K562 (cell line): ENCODE data around the gene ANAPC16. TPM values are rescaled to one million over a fixed set of nuclear protein-coding genes. Genes with fewer than 3 reads are reported as not detected.

Experiments
- ATF7 ChIP-seq: fragments of 450-650 bp; IDR thresholded peaks from 2 replicates; pipeline ENCODE4 v1.7.1; 2014; ENCODE audit warnings: mild to moderate bottlenecking, moderate library complexity
- BRCA1 ChIP-seq, 2 experiments: fragments of 450-650 bp in 1 of 2; sonication (generic) in 1 of 2; formaldehyde crosslinking in 1 of 2; IDR thresholded peaks; 2 replicates each; pipeline versions ENCODE4 v1.5.0 to v1.6.1; 2017 to 2020; ENCODE audit warnings: mild to moderate bottlenecking in 1 of 2, missing genetic modification reagents in 1 of 2
- BRF1 ChIP-seq: IDR thresholded peaks from 3 replicates; pipeline ENCODE4 v1.6.1; 2011; ENCODE audit warnings: borderline replicate concordance, mild to moderate bottlenecking; ENCODE audit not compliant: insufficient read length; ENCODE audit errors: extremely low read depth
- CC2D1A ChIP-seq: fragments of 450-650 bp; IDR thresholded peaks from 2 replicates; pipeline ENCODE4 v1.6.1; 2017; ENCODE audit warnings: mild to moderate bottlenecking
- CHD2 ChIP-seq: IDR thresholded peaks from 2 replicates; pipeline ENCODE4 v1.6.1; 2011; ENCODE audit warnings: low read depth, low read length
- ERF ChIP-seq: fragments of 450-650 bp; formaldehyde crosslinking; IDR thresholded peaks from 2 replicates; pipeline ENCODE4 v1.4.0; 2020; ENCODE audit warnings: mild to moderate bottlenecking, mixed read lengths
- ESRRA ChIP-seq: fragments of 450-650 bp; IDR thresholded peaks from 2 replicates; pipeline ENCODE4 v1.6.1; 2014; ENCODE audit warnings: low read depth, mild to moderate bottlenecking, moderate library complexity, borderline replicate concordance
- HOXB6 ChIP-seq: fragments of 250-450 bp; sonication (Bioruptor Pico); IDR thresholded peaks from 2 replicates; pipeline ENCODE4 v1.5.1; 2022; ENCODE audit warnings: mild to moderate bottlenecking, borderline replicate concordance
- JUN ChIP-seq, 2 experiments: sonication (generic) in 1 of 2; formaldehyde crosslinking in 1 of 2; IDR thresholded peaks; 2 replicates each; pipeline versions ENCODE4 v1.6.1 to v1.8.0; 2012 to 2022; ENCODE audit warnings: borderline replicate concordance in 2 of 2, mild to moderate bottlenecking in 2 of 2, improper control_type of control experiment in 1 of 2, low read depth in 1 of 2, low read length in 1 of 2, missing genetic modification reagents in 1 of 2
- MED1 ChIP-seq: sonication (generic); formaldehyde crosslinking; IDR thresholded peaks from 2 replicates; pipeline ENCODE4 v1.8.1; 2023; ENCODE audit warnings: missing genetic modification reagents, borderline replicate concordance
- MEF2A ChIP-seq: IDR thresholded peaks from 2 replicates; pipeline ENCODE4 v1.6.1; 2011; ENCODE audit warnings: low read depth, mild to moderate bottlenecking, low read length, moderate library complexity; ENCODE audit not compliant: control insufficient read depth
- MTA1 ChIP-seq: fragments of 450-650 bp; IDR thresholded peaks from 2 replicates; pipeline ENCODE4 v1.6.1; 2017; ENCODE audit warnings: borderline replicate concordance
- MYBL2 ChIP-seq, 2 experiments: fragments of 450-650 bp in 1 of 2; sonication (generic) in 1 of 2; formaldehyde crosslinking in 1 of 2; IDR thresholded peaks; 2 replicates each; pipeline versions ENCODE4 v1.6.1 to v1.8.1; 2017 to 2022; ENCODE audit warnings: borderline replicate concordance in 1 of 2, inconsistent platforms in 1 of 2, low read depth in 1 of 2, mild to moderate bottlenecking in 1 of 2, missing genetic modification reagents in 1 of 2, moderate library complexity in 1 of 2
- NELFE ChIP-seq: IDR thresholded peaks from 2 replicates; pipeline ENCODE4 v1.6.1; 2011; ENCODE audit warnings: mild to moderate bottlenecking; ENCODE audit not compliant: insufficient read depth, insufficient read length
- OTX1 ChIP-seq: fragments of 450-650 bp; formaldehyde crosslinking; IDR thresholded peaks from 2 replicates; pipeline ENCODE4 v1.4.0; 2022; ENCODE audit warnings: mild to moderate bottlenecking
- PHTF2 ChIP-seq: fragments of 250-450 bp; sonication (Bioruptor Pico); IDR thresholded peaks from 2 replicates; pipeline ENCODE4 v1.5.0; 2021; ENCODE audit warnings: mild to moderate bottlenecking
- POLR3G ChIP-seq: IDR thresholded peaks from 2 replicates; pipeline ENCODE4 v1.6.1; 2011; ENCODE audit not compliant: insufficient read length, insufficient replicate concordance; ENCODE audit errors: extremely low read depth
- RBFOX2 ChIP-seq: fragments of 200-400 bp; formaldehyde crosslinking; IDR thresholded peaks from 2 replicates; pipeline ENCODE4 v1.6.1; 2017; ENCODE audit warnings: low read depth, mild to moderate bottlenecking, low read length, moderate library complexity
- RBM22 ChIP-seq: fragments of 200-400 bp; formaldehyde crosslinking; IDR thresholded peaks from 2 replicates; pipeline ENCODE4 v1.6.1; 2018; ENCODE audit warnings: low read length, low read depth; ENCODE audit not compliant: poor library complexity, severe bottlenecking
- RCOR1 ChIP-seq, 2 experiments: IDR thresholded peaks; 2 replicates each; pipeline ENCODE4 v1.6.1; 2012; ENCODE audit warnings: low read depth in 2 of 2, low read length in 2 of 2, borderline replicate concordance in 1 of 2, improper control_type of control experiment in 1 of 2
- SP1 ChIP-seq: sonication (generic); formaldehyde crosslinking; IDR thresholded peaks from 2 replicates; pipeline ENCODE4 v1.8.1; 2022; ENCODE audit warnings: mild to moderate bottlenecking, missing genetic modification reagents
- STAT5A ChIP-seq: IDR thresholded peaks from 2 replicates; pipeline ENCODE4 v1.6.1; 2012; ENCODE audit warnings: low read length, inconsistent platforms, borderline replicate concordance
- TBL1XR1 ChIP-seq, 2 experiments: IDR thresholded peaks; 2 replicates each; pipeline ENCODE4 v1.6.1; 2012; ENCODE audit warnings: improper control_type of control experiment in 2 of 2, low read length in 2 of 2, mild to moderate bottlenecking in 1 of 2
- ZNF79 ChIP-seq: fragments of 250-450 bp; sonication (Bioruptor Pico); IDR thresholded peaks from 2 replicates; pipeline ENCODE4 v1.4.0; 2020; ENCODE audit warnings: low read depth, mild to moderate bottlenecking, moderate library complexity
- ZZZ3 ChIP-seq: fragments of 450-650 bp; IDR thresholded peaks from 2 replicates; pipeline ENCODE4 v1.6.1; 2016; ENCODE audit warnings: antibody characterized with exemption, mild to moderate bottlenecking, moderate library complexity
- polyA plus RNA-seq, 8 experiments: library from polyadenylated mRNA; depleted of rRNA in 4 of 8; stranded (reverse) in 5 of 8; unstranded in 3 of 8; fragments of >200 nt; fragmentation: Nextera tagmentation in 2 of 8; fragmentation: Illumina TruSeq in 1 of 8; extraction: Ambion mirVana in 2 of 8; extraction: Trizol in 1 of 8; gene quantifications; 2 replicates each; pipeline versions ENCODE4 v1.2.1 to v1.2.3, GENCODE V29; 2011 to 2014; ENCODE audit warnings: inconsistent platforms in 1 of 8, missing spikeins in 1 of 8
- total RNA-seq, 7 experiments: library from RNA; depleted of rRNA in 6 of 7; stranded (reverse); fragments of >200 nt in 6 of 7; fragmentation: Illumina TruSeq in 2 of 7; extraction: Trizol in 2 of 7; gene quantifications; 2 replicates each; pipeline versions ENCODE4 v1.2.1 to v1.2.3, GENCODE V29; 2011 to 2021; ENCODE audit warnings: low replicate concordance in 1 of 7
- TF ChIP-seq, protein P1 (sequence below), 2 experiments: fragments of 250-450 bp in 1 of 2; fragments of 450-650 bp in 1 of 2; sonication (Bioruptor Pico) in 1 of 2; IDR thresholded peaks; 2 replicates each; pipeline versions ENCODE4 v1.6.1 to v1.8.0; 2016 to 2021; ENCODE audit warnings: mild to moderate bottlenecking in 2 of 2, moderate library complexity in 2 of 2, missing compliant biosample characterization in 1 of 2, missing genetic modification characterization in 1 of 2
- TF ChIP-seq, protein P2 (sequence below): sonication (generic); formaldehyde crosslinking; IDR thresholded peaks from 2 replicates; pipeline ENCODE4 v1.8.0; 2022; ENCODE audit warnings: missing genetic modification reagents, mild to moderate bottlenecking, borderline replicate concordance

The ANAPC16 gene
- total and polyA plus RNA-seq, 9 of the 15 experiments (the other 6 are each of a cell fraction or from before 2014, with no cell fraction given) = 42.6 to 208 (median 108) TPM

DNA sequence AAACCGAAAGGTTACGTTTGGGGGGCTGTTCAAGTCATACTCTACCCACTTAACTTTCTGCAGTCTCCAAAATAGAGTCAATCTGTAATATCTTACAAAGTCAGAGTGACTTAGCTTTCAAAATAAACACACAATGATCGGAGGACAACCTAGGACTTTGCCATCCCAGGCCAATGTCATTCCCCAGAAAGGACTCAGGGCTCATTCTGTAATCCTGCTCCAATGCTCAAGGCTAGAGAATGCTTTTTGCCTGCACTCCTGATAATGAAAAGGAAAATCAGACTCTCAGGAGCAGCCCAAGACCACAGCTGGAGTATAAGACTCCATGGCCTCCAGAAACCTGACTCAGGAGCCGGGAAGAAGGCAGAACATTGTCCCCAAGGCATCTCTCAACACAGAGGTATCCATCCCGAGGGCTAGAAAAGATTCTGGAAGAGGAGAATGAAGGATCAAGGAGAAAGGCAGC is 28.8 kb downstream of the ANAPC16 start (continued):
- TF ChIP-seq RBM22 = no peak
- TF ChIP-seq MYBL2 (IDR thresholded peaks at IDR 0.05; ENCODE audit: low read depth) = no peak
- no peak for TF ChIP-seq MYBL2 (CRISPR knock-in tag; IDR thresholded peaks at IDR 0.05; ENCODE audit: borderline replicate concordance)
- TF ChIP-seq MTA1 = no peak
- TF ChIP-seq JUN (IDR thresholded peaks at IDR 0.05; ENCODE audit: borderline replicate concordance, low read depth, low read length) = no peak
- no peak for TF ChIP-seq JUN (CRISPR knock-in tag; IDR thresholded peaks at IDR 0.05; ENCODE audit: borderline replicate concordance)
- TF ChIP-seq HOXB6 (CRISPR knock-in tag) = 0 out of 2 replicates have a peak, but pooled peaks have one; percentile 77
- no peak for TF ChIP-seq MEF2A
- no peak for TF ChIP-seq TBL1XR1 (IDR thresholded peaks at IDR 0.05; ENCODE audit: low read length in 2 of 2)
- no peak for TF ChIP-seq MED1 (CRISPR knock-in tag)
- TF ChIP-seq, protein P1, sequence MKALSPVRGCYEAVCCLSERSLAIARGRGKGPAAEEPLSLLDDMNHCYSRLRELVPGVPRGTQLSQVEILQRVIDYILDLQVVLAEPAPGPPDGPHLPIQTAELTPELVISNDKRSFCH (CRISPR knock-in tag; IDR thresholded peaks at IDR 0.05) = no peak
- TF ChIP-seq, protein P1 (tag; IDR thresholded peaks at IDR 0.05) = no peak
- TF ChIP-seq, protein P2, sequence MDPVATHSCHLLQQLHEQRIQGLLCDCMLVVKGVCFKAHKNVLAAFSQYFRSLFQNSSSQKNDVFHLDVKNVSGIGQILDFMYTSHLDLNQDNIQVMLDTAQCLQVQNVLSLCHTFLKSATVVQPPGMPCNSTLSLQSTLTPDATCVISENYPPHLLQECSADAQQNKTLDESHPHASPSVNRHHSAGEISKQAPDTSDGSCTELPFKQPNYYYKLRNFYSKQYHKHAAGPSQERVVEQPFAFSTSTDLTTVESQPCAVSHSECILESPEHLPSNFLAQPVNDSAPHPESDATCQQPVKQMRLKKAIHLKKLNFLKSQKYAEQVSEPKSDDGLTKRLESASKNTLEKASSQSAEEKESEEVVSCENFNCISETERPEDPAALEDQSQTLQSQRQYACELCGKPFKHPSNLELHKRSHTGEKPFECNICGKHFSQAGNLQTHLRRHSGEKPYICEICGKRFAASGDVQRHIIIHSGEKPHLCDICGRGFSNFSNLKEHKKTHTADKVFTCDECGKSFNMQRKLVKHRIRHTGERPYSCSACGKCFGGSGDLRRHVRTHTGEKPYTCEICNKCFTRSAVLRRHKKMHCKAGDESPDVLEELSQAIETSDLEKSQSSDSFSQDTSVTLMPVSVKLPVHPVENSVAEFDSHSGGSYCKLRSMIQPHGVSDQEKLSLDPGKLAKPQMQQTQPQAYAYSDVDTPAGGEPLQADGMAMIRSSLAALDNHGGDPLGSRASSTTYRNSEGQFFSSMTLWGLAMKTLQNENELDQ = no peak
- no peak for TF ChIP-seq ESRRA
- TF ChIP-seq CHD2 = no peak
- TF ChIP-seq RBFOX2 = no peak
- no peak for TF ChIP-seq RCOR1 (IDR thresholded peaks at IDR 0.05; ENCODE audit: borderline replicate concordance in 1 of 2, low read depth in 2 of 2, low read length in 2 of 2)
- no peak for TF ChIP-seq BRCA1 (IDR thresholded peaks at IDR 0.05)
- no peak for TF ChIP-seq BRCA1 (CRISPR knock-in tag; IDR thresholded peaks at IDR 0.05)
- TF ChIP-seq ZNF79 (CRISPR knock-in tag) = no peak
- TF ChIP-seq CC2D1A = no peak
- TF ChIP-seq ERF (CRISPR knock-in tag) = no peak
- TF ChIP-seq SP1 = 0 out of 2 replicates have a peak, but pooled peaks have one; percentile 5
- TF ChIP-seq BRF1 = no peak
- no peak for TF ChIP-seq ZZZ3
- no peak for TF ChIP-seq PHTF2 (CRISPR knock-in tag)
- TF ChIP-seq OTX1 (CRISPR knock-in tag) = no peak
- TF ChIP-seq POLR3G = no peak
- no peak for TF ChIP-seq ATF7
- no peak for TF ChIP-seq NELFE
- no peak for TF ChIP-seq STAT5A
